Astrocyte (in vitro differentiated cells and primary cell): Measurements from ENCODE around the gene METTL15. TPM values are rescaled to one million over a fixed set of nuclear protein-coding genes. Genes with fewer than 3 reads are reported as not detected.

Source experiments
- DNase-seq: peaks from one replicate; pipeline ENCODE4 v3.0.0-alpha.2; 2010; ENCODE audit warnings: low read depth
- FAIRE-seq: peaks from 2 replicates; lab custom pipeline; 2011; peaks lifted over from hg19 to GRCh38; lab: Jason Lieb, UNC
- H2AFZ ChIP-seq: 2 replicates; pipeline ENCODE4 v1.6.0; 2012; ENCODE audit warnings: low read depth, low read length, inconsistent platforms
- H3K27ac ChIP-seq: 2 replicates; pipeline ENCODE4 v1.5.1; 2011; ENCODE audit warnings: low read depth, low read length, inconsistent platforms
- H3K27me3 ChIP-seq: 2 replicates; pipeline ENCODE4 v1.6.0; 2011; ENCODE audit warnings: low read length, inconsistent platforms; ENCODE audit not compliant: insufficient read depth
- H3K36me3 ChIP-seq: 2 replicates; pipeline ENCODE4 v1.5.1; 2011; ENCODE audit warnings: low read length, inconsistent platforms; ENCODE audit not compliant: insufficient read depth
- H3K4me1 ChIP-seq: 2 replicates; pipeline ENCODE4 v1.5.1; 2011; ENCODE audit warnings: low read length, inconsistent platforms; ENCODE audit not compliant: insufficient read depth
- H3K4me2 ChIP-seq: 2 replicates; pipeline ENCODE4 v1.6.0; 2012; ENCODE audit warnings: low read length, inconsistent platforms
- H3K4me3 ChIP-seq: 2 replicates; pipeline ENCODE4 v1.5.1; 2011; ENCODE audit warnings: low read depth, mild to moderate bottlenecking, low read length, inconsistent platforms; ENCODE audit not compliant: insufficient read depth
- H3K79me2 ChIP-seq: 2 replicates; pipeline ENCODE4 v1.6.0; 2012; ENCODE audit warnings: mild to moderate bottlenecking, low read length, inconsistent platforms; ENCODE audit not compliant: insufficient read depth
- H3K9ac ChIP-seq: 2 replicates; pipeline ENCODE4 v1.6.0; 2012; ENCODE audit warnings: mild to moderate bottlenecking, low read length, inconsistent platforms
- H3K9me3 ChIP-seq: 2 replicates; pipeline ENCODE4 v1.5.1; 2012; ENCODE audit warnings: low read depth, mild to moderate bottlenecking, low read length, inconsistent platforms; ENCODE audit not compliant: insufficient read depth
- H4K20me1 ChIP-seq: 2 replicates; pipeline ENCODE4 v1.6.0; 2012; ENCODE audit warnings: low read length, inconsistent platforms; ENCODE audit not compliant: insufficient read depth
- H3K27ac Mint-ChIP-seq: one replicate; pipeline ENCODE4 v1.8.0; 2021; ENCODE audit warnings: mild to moderate bottlenecking, mixed read lengths; ENCODE audit not compliant: unreplicated experiment
- H3K27me3 Mint-ChIP-seq: one replicate; pipeline ENCODE4 v1.8.0; 2021; ENCODE audit warnings: low read depth, mixed read lengths; ENCODE audit not compliant: unreplicated experiment
- H3K36me3 Mint-ChIP-seq: one replicate; pipeline ENCODE4 v1.8.0; 2021; ENCODE audit warnings: low read depth, mixed read lengths; ENCODE audit not compliant: unreplicated experiment
- H3K4me1 Mint-ChIP-seq: one replicate; pipeline ENCODE4 v1.8.0; 2021; ENCODE audit warnings: low read depth, mixed read lengths; ENCODE audit not compliant: unreplicated experiment
- H3K4me3 Mint-ChIP-seq: one replicate; pipeline ENCODE4 v1.8.0; 2021; ENCODE audit warnings: mild to moderate bottlenecking, moderate library complexity, mixed read lengths; ENCODE audit not compliant: unreplicated experiment
- H3K9me3 Mint-ChIP-seq: one replicate; pipeline ENCODE4 v1.8.0; 2021; ENCODE audit warnings: mild to moderate bottlenecking, mixed read lengths; ENCODE audit not compliant: unreplicated experiment
- EZH2 ChIP-seq: IDR thresholded peaks from 2 replicates; pipeline ENCODE4 v1.6.1; 2012; ENCODE audit warnings: mild to moderate bottlenecking, low read length, inconsistent platforms; ENCODE audit not compliant: insufficient read depth
- total RNA-seq: library from RNA; stranded (reverse); gene quantifications from 2 replicates; pipeline ENCODE4 v1.2.1, GENCODE V29; 2021
- TF ChIP-seq, protein P1 (sequence below): IDR thresholded peaks from 2 replicates; pipeline ENCODE4 v1.5.1; 2011; ENCODE audit warnings: low read depth, mild to moderate bottlenecking, inconsistent platforms, low read length, moderate library complexity; ENCODE audit not compliant: insufficient read depth

The METTL15 gene
- total RNA-seq, 1 donor from 2014 or later: 10.8 TPM

DNA sequence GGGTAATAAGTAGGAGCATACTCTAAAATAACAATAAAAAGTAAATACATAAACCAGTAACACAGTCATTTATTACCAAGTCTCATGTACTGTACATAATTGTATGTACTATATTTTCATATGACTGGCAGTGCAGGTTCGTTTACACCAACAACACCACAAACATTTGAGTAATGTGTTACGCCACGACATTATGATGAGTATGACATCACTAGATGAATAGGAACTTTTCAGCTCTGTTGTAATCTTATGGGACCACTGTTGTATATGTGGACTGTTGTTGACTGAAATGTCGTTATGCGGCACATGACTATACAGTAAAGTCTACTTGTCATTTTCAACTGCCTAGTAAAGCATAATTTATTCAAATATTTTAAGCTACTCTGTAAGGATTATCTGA, 18.8 kb upstream of the METTL15 start:
- no peaks in the 10 kb centered on the region for H3K9me3 Mint-ChIP-seq
- no peaks in the 10 kb centered on the region for H3K27me3 Mint-ChIP-seq
- peaks cover 2% of the 10 kb centered on the region for H3K4me1 Mint-ChIP-seq
- FAIRE-seq: peak; percentile 68
- Histone ChIP-seq H3K36me3 (peaks cover 3% of the 10 kb centered on the region), H3K9ac (no peak overlapping the region), H4K20me1 (no peaks in the 10 kb centered on the region), H3K27me3 (no peaks in the 10 kb centered on the region), H3K4me1 (peaks cover 10% of the 10 kb centered on the region), H3K4me2 (no peak overlapping the region), H2AFZ (no peak overlapping the region), H3K27ac (peak overlapping the region; percentile 50), H3K9me3 (no peaks in the 10 kb centered on the region), H3K79me2 (peaks cover 5% of the 10 kb centered on the region), H3K4me3 (no peak overlapping the region)
- DNase-seq: peak; percentile 18
- H3K4me3 Mint-ChIP-seq: no peak overlapping the region
- no peaks in the 10 kb centered on the region for H3K36me3 Mint-ChIP-seq
- no peak for TF ChIP-seq EZH2
- TF ChIP-seq, protein P1, sequence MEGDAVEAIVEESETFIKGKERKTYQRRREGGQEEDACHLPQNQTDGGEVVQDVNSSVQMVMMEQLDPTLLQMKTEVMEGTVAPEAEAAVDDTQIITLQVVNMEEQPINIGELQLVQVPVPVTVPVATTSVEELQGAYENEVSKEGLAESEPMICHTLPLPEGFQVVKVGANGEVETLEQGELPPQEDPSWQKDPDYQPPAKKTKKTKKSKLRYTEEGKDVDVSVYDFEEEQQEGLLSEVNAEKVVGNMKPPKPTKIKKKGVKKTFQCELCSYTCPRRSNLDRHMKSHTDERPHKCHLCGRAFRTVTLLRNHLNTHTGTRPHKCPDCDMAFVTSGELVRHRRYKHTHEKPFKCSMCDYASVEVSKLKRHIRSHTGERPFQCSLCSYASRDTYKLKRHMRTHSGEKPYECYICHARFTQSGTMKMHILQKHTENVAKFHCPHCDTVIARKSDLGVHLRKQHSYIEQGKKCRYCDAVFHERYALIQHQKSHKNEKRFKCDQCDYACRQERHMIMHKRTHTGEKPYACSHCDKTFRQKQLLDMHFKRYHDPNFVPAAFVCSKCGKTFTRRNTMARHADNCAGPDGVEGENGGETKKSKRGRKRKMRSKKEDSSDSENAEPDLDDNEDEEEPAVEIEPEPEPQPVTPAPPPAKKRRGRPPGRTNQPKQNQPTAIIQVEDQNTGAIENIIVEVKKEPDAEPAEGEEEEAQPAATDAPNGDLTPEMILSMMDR: no peak
- H3K27ac Mint-ChIP-seq: no peak overlapping the region

DNA sequence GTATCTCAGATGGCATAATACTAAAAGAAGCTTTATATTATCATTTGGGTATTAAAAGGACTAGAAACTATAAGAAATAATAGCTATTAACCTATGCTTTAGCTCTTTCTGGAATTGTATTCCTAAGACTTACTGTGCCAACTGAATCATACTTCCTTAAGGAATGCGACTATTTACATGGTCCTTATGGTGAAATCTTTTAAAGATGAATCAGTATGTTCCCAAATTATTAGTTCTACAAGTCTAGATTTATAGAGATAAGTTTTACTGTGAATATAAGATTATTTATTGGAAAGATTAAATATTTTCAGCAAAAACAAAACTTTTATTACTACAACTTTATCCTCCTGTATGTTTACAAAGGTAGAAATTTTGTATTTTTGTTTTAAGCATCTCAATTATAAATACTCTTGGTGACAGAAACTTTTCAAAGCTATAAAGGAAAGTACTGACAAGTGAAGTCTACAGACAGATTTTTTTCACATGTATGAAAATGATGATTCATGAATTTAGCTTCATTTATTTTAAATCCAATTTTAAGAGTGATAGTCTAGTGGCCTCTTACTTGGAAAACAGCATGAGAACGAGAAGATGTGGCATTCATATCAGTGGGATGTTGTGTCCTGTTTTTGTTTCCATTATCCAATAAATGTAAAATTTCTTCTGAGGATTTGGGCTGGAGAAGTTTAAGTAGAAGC, 18.0 kb upstream of the METTL15 start:
- no peaks in the 10 kb centered on the region for H3K27me3 Mint-ChIP-seq
- no peak overlapping the region for H3K4me3 Mint-ChIP-seq
- H3K27ac Mint-ChIP-seq: no peak overlapping the region
- H3K36me3 Mint-ChIP-seq: no peaks in the 10 kb centered on the region
- Histone ChIP-seq H3K4me2 (no peak overlapping the region), H3K9me3 (no peaks in the 10 kb centered on the region), H3K27me3 (no peaks in the 10 kb centered on the region), H4K20me1 (no peaks in the 10 kb centered on the region), H3K4me3 (no peak overlapping the region), H2AFZ (no peak overlapping the region), H3K27ac (peak overlapping the region; percentile 50), H3K4me1 (peaks cover 10% of the 10 kb centered on the region), H3K79me2 (peaks cover 7% of the 10 kb centered on the region), H3K9ac (no peak overlapping the region), H3K36me3 (peaks cover 2% of the 10 kb centered on the region)
- FAIRE-seq (no peak), DNase-seq (peak; percentile 66)
- no peaks in the 10 kb centered on the region for H3K9me3 Mint-ChIP-seq
- TF ChIP-seq, protein P1: no peak
- no peak for TF ChIP-seq EZH2
- H3K4me1 Mint-ChIP-seq: peaks cover 2% of the 10 kb centered on the region

DNA sequence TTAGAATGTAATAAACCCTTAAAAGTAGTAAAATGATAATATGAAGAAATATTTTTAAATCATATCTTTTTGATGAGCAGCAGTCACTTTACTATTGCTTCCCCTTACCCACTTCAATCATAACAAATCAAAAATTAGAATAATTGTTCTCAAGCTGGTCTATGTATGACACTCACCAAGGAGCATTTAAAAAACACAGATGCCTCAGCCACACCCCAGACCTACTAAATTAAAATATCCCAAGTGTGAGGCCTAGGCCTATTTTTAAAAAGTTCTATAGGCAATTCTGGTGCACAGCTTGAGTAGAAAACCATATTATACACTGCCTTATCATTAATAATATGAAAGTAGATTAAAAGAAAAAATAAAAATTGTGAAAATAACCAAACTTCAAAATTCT, 15.4 kb upstream of the METTL15 start:
- Histone ChIP-seq H4K20me1 (no peaks in the 10 kb centered on the region), H2AFZ (no peak overlapping the region), H3K36me3 (peaks cover 9% of the 10 kb centered on the region), H3K9me3 (no peaks in the 10 kb centered on the region), H3K4me1 (peaks cover 5% of the 10 kb centered on the region), H3K27me3 (no peaks in the 10 kb centered on the region), H3K4me2 (no peak overlapping the region), H3K9ac (no peak overlapping the region), H3K27ac (no peak overlapping the region), H3K79me2 (peaks cover 23% of the 10 kb centered on the region), H3K4me3 (no peak overlapping the region)
- Mint-ChIP-seq H3K36me3 (no peaks in the 10 kb centered on the region), H3K4me1 (peaks cover 2% of the 10 kb centered on the region), H3K4me3 (no peak overlapping the region), H3K27me3 (no peaks in the 10 kb centered on the region), H3K9me3 (no peaks in the 10 kb centered on the region), H3K27ac (no peak overlapping the region)
- FAIRE-seq (no peak), DNase-seq (no peak)
- TF ChIP-seq EZH2: no peak
- TF ChIP-seq, protein P1: no peak
